ENCODE measurements around the gene TXNRD2. TPM values are rescaled to one million over a fixed set of nuclear protein-coding genes. Genes with fewer than 3 reads are reported as not detected.

TXNRD2 gene
- total RNA-seq, 4 donors from 2014 or later, result 8.4 to 33.2 (median 15.7) TPM

- Histone ChIP-seq H3K9me3 (no peaks in the 10 kb centered on the region), H3K4me1 (peaks cover 12% of the 10 kb centered on the region), H3K4me3 (no peak overlapping the region), H3K27me3 (no peaks in the 10 kb centered on the region), H3K27ac (no peak overlapping the region), H3K36me3 (peaks cover 4% of the 10 kb centered on the region)
- TF ChIP-seq POLR2AphosphoS5 (IDR thresholded peaks at IDR 0.05), result no peak
- no peak for TF ChIP-seq POLR2A (IDR thresholded peaks at IDR 0.05)
- TF ChIP-seq EP300 (IDR thresholded peaks at IDR 0.05), result no peak
- TF ChIP-seq CTCF (IDR thresholded peaks at IDR 0.05), result no peak
- DNase-seq (ENCODE audit: low spot score in 2 of 2), result no peak
- over 99% methylated on average over 8 of the region's 8 CpGs for WGBS
Observed at GRCh38 chr22:19931514-19931913, 10.1 kb downstream of the TXNRD2 start.

- H3K27ac ChIP-seq, result no peak overlapping the region
- no peaks in the 10 kb centered on the region for H3K27me3 ChIP-seq
- H3K36me3 ChIP-seq, result peaks cover 4% of the 10 kb centered on the region
- 92% methylated on average over 21 of the region's 21 CpGs for WGBS
- no peak for DNase-seq (ENCODE audit: low spot score in 2 of 2)
- no peak overlapping the region for H3K4me3 ChIP-seq
- H3K9me3 ChIP-seq, result no peaks in the 10 kb centered on the region
- peaks cover 12% of the 10 kb centered on the region for H3K4me1 ChIP-seq
- TF ChIP-seq CTCF (IDR thresholded peaks at IDR 0.05), result no peak
- TF ChIP-seq POLR2AphosphoS5 (IDR thresholded peaks at IDR 0.05), result no peak
- no peak for TF ChIP-seq EP300 (IDR thresholded peaks at IDR 0.05)
- no peak for TF ChIP-seq POLR2A (IDR thresholded peaks at IDR 0.05)
Observed at GRCh38 chr22:19930551-19931486, 10.8 kb downstream of the TXNRD2 start.

- DNase-seq (ENCODE audit: low spot score in 2 of 2), result no peak
- Histone ChIP-seq H3K27ac (no peak overlapping the region), H3K9me3 (no peaks in the 10 kb centered on the region), H3K36me3 (peaks cover 4% of the 10 kb centered on the region), H3K4me3 (no peak overlapping the region), H3K4me1 (peaks cover 12% of the 10 kb centered on the region), H3K27me3 (no peaks in the 10 kb centered on the region)
- WGBS, result 91% methylated on average over 21 of the region's 21 CpGs
- TF ChIP-seq POLR2AphosphoS5 (IDR thresholded peaks at IDR 0.05), result no peak
- TF ChIP-seq EP300 (IDR thresholded peaks at IDR 0.05), result no peak
- no peak for TF ChIP-seq POLR2A (IDR thresholded peaks at IDR 0.05)
- TF ChIP-seq CTCF (IDR thresholded peaks at IDR 0.05), result no peak
Observed at GRCh38 chr22:19929586-19930550, 11.8 kb downstream of the TXNRD2 start.

- 93% methylated on average over 11 of the region's 11 CpGs for WGBS
Observed at GRCh38 chr22:19928207-19928606, 13.4 kb downstream of the TXNRD2 start.

More at GRCh38 chr22:19928207-19928606, 13.4 kb downstream of the TXNRD2 start:
- TF ChIP-seq POLR2AphosphoS5 (IDR thresholded peaks at IDR 0.05) (no peak), EP300 (IDR thresholded peaks at IDR 0.05) (no peak), CTCF (IDR thresholded peaks at IDR 0.05) (no peak), POLR2A (IDR thresholded peaks at IDR 0.05) (no peak)
- Histone ChIP-seq H3K9me3 (no peaks in the 10 kb centered on the region), H3K36me3 (peaks cover 4% of the 10 kb centered on the region), H3K27ac (no peak overlapping the region), H3K4me3 (no peak overlapping the region), H3K27me3 (no peaks in the 10 kb centered on the region), H3K4me1 (peaks cover 11% of the 10 kb centered on the region)
- DNase-seq (ENCODE audit: low spot score in 2 of 2), result no peak
